HEK293T (cell line): Measurements from ENCODE around the gene SEC61A1.

Experiments used
- CTCF ChIA-PET: fragments of 350-600 bp; formaldehyde crosslinking; extraction: SDS; loops from one replicate; lab custom pipeline; 2021; ENCODE audit warnings: antibody characterized with exemption, inconsistent platforms; lab: Yijun Ruan, JAX
- POLR2A ChIA-PET: fragments of 350-600 bp; formaldehyde crosslinking; extraction: SDS; loops from one replicate; lab custom pipeline; 2020; ENCODE audit warnings: antibody characterized with exemption, inconsistent platforms; lab: Yijun Ruan, JAX
- DNase-seq: peaks from one replicate; pipeline ENCODE4 v3.0.0; 2012; ENCODE audit warnings: mixed read lengths; ENCODE audit errors: extremely low spot score
- ARNT ChIP-seq: fragments of 450-650 bp; IDR thresholded peaks from 2 replicates; pipeline ENCODE4 v1.6.1; 2017; ENCODE audit warnings: mild to moderate bottlenecking
- BHLHE40 ChIP-seq: fragments of 450-650 bp; IDR thresholded peaks from 2 replicates; pipeline ENCODE4 v1.6.1; 2016; ENCODE audit warnings: mild to moderate bottlenecking, moderate library complexity, borderline replicate concordance
- CTBP1 ChIP-seq: fragments of 450-650 bp; IDR thresholded peaks from 2 replicates; pipeline ENCODE4 v1.6.1; 2016; ENCODE audit warnings: borderline replicate concordance
- ELF4 ChIP-seq: fragments of 450-650 bp; IDR thresholded peaks from 2 replicates; pipeline ENCODE4 v1.6.1; 2017; ENCODE audit warnings: antibody characterized with exemption
- FOXA1 ChIP-seq: fragments of 450-650 bp; IDR thresholded peaks from 2 replicates; pipeline ENCODE4 v1.6.1; 2016; ENCODE audit warnings: mild to moderate bottlenecking
- FOXK2 ChIP-seq: fragments of 450-650 bp; IDR thresholded peaks from 2 replicates; pipeline ENCODE4 v1.6.1; 2016; ENCODE audit warnings: mild to moderate bottlenecking
- FOXM1 ChIP-seq: fragments of 450-650 bp; IDR thresholded peaks from 2 replicates; pipeline ENCODE4 v1.6.1; 2017; ENCODE audit warnings: mild to moderate bottlenecking, borderline replicate concordance
- HDGF ChIP-seq: fragments of 450-650 bp; IDR thresholded peaks from 2 replicates; pipeline ENCODE4 v1.6.1; 2017; ENCODE audit warnings: antibody characterized with exemption, borderline replicate concordance
- L3MBTL2 ChIP-seq: fragments of 450-650 bp; conservative IDR thresholded peaks from 2 replicates; pipeline ENCODE4 v1.6.1; 2016; ENCODE audit warnings: mild to moderate bottlenecking
- LEF1 ChIP-seq: fragments of 450-650 bp; IDR thresholded peaks from 2 replicates; pipeline ENCODE4 v1.6.1; 2017; ENCODE audit warnings: mild to moderate bottlenecking, borderline replicate concordance
- NFRKB ChIP-seq: fragments of 450-650 bp; IDR thresholded peaks from 2 replicates; pipeline ENCODE4 v1.6.1; 2016; ENCODE audit warnings: mild to moderate bottlenecking, moderate library complexity
- SP1 ChIP-seq: fragments of 450-650 bp; IDR thresholded peaks from 2 replicates; pipeline ENCODE4 v1.6.1; 2017
- SUZ12 ChIP-seq: fragments of 450-650 bp; IDR thresholded peaks from 2 replicates; pipeline ENCODE4 v1.6.1; 2016; ENCODE audit warnings: mild to moderate bottlenecking
- TARDBP ChIP-seq: fragments of 450-650 bp; IDR thresholded peaks from 2 replicates; pipeline ENCODE4 v1.6.1; 2016
- ZNF384 ChIP-seq: fragments of 450-650 bp; IDR thresholded peaks from 2 replicates; pipeline ENCODE4 v1.6.1; 2016
- TF ChIP-seq, protein P1 (sequence below): fragments of 450-650 bp; IDR thresholded peaks from 2 replicates; pipeline ENCODE4 v1.6.1; 2016

The SEC61A1 gene

DNA sequence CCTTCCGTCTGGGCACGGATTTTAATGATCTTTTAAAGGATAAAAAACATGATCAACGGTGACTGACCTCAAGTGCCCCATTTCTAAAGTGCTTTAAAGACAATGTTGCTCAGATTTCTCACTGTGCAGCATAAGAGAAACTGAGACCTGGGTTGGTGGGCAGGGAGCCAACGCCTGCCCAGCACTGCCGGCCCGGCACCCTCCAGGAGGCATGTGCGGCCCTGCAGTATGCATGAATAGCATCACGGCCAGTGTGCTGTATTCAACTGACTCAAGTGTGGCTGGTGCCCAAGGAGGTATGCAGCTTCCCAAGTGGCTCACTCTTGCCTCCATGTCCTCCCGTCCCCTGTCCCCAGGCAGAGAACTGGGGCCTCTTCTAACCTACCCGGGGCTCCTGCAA is 30.3 kb downstream of the SEC61A1 start:
- no peak for DNase-seq
- ChIA-PET CTCF (no interaction called here), POLR2A (no interaction called here)
- no peak for TF ChIP-seq CTBP1
- no peak for TF ChIP-seq FOXK2
- TF ChIP-seq TARDBP, result no peak
- no peak for TF ChIP-seq HDGF
- TF ChIP-seq SUZ12, result no peak
- TF ChIP-seq LEF1, result no peak
- TF ChIP-seq L3MBTL2, result no peak
- no peak for TF ChIP-seq SP1
- TF ChIP-seq ELF4, result no peak
- TF ChIP-seq BHLHE40, result no peak
- no peak for TF ChIP-seq ZNF384
- no peak for TF ChIP-seq FOXA1
- no peak for TF ChIP-seq FOXM1
- TF ChIP-seq, protein P1, sequence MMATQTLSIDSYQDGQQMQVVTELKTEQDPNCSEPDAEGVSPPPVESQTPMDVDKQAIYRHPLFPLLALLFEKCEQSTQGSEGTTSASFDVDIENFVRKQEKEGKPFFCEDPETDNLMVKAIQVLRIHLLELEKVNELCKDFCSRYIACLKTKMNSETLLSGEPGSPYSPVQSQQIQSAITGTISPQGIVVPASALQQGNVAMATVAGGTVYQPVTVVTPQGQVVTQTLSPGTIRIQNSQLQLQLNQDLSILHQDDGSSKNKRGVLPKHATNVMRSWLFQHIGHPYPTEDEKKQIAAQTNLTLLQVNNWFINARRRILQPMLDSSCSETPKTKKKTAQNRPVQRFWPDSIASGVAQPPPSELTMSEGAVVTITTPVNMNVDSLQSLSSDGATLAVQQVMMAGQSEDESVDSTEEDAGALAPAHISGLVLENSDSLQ, result no peak
- no peak for TF ChIP-seq NFRKB
- TF ChIP-seq ARNT, result no peak

DNA sequence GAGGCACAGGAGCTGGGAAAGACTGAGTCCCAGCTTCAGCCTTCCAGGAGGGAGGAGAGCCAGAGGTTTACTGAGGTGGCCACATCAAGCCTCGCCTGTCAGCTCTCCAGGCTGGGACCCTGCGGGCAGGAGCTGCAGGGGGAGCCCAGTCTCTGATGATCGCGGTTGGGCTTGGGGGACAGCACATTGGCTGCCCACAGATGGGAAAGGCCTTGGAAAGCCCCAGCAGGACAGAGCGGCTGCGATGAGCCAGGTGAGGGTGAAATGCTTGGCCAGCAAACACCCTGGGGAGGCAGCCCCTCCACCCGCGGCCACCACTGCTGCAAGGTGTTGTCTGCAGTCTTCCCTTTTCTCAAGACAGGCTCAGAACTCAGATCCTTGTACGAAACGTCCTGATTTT is 31.2 kb downstream of the SEC61A1 start:
- CTCF ChIA-PET, result no interaction called here
- POLR2A ChIA-PET, result no interaction called here
- DNase-seq, result no peak
- TF ChIP-seq FOXA1 (no peak), TARDBP (no peak)
- TF ChIP-seq, protein P1, result no peak

DNA sequence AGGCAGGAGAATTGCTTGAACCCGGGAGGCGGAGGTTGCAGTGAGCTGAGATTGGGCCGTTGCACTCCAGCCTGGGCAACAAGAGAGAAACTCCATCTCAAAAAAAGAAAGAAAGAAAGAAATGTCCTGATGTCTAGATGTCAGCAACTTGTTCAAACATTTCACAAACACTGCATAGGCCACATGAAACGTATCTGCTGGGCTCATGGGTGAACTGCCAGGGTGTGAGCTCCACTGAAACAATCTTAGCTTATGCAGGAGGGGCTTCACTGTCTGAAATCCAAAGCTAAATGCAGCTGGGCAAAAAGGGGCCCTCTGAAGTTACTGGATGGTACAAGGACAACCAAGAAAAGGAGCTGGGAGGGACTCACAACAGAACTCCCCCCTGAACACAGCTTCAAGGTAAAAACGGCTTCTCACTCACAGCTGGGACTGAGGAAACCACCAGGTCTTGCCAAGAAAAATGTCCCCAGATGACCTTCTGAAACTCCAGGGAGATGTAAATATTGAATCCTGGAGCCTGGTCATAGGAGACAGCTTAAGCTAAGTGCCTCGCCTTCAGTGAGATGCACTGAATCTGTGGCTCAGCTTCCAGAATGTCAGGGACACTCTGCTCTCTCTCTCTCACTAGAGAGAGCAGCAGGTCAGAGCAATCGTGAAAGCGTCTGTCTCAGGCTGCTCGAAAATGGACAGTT is 31.9 kb downstream of the SEC61A1 start:
- POLR2A ChIA-PET, result no interaction called here
- TF ChIP-seq ARNT, result no peak
- no peak for TF ChIP-seq TARDBP
- no peak for TF ChIP-seq HDGF
- no peak for TF ChIP-seq LEF1
- TF ChIP-seq, protein P1, result no peak
- CTCF ChIA-PET, result interaction anchor here (0.9 kb wide), 1 partner anchor 11 kb away, joined by 3 read pairs; no protein-coding TSS in a partner anchor
- DNase-seq, result no peak

DNA sequence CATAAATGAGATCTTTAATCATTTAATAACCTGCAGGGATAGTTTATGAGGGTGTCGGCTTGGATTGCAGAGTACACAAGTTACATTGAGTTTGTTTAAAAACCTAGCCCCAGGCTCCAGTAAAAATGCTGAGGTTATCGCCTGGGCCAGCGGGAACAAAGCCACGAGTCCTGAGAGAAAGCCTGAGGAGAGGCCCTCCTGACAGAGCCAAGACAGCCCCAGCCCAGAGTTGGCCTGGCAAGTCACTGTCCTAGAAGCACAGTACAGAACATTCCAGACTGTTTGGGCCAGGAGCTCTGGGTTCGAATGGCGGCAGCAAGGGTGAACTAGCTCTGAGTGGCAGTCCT is 32.4 kb downstream of the SEC61A1 start:
- POLR2A ChIA-PET, result no interaction called here
- TF ChIP-seq ZNF384, result no peak
- no peak for TF ChIP-seq BHLHE40
- no peak for TF ChIP-seq FOXA1
- TF ChIP-seq LEF1, result no peak
- no peak for TF ChIP-seq FOXK2
- no peak for TF ChIP-seq L3MBTL2
- TF ChIP-seq ELF4, result no peak
- DNase-seq, result no peak
- CTCF ChIA-PET, result interaction anchor here (0.9 kb wide), 1 partner anchor 10 kb away, joined by 3 read pairs; no protein-coding TSS in a partner anchor

DNA sequence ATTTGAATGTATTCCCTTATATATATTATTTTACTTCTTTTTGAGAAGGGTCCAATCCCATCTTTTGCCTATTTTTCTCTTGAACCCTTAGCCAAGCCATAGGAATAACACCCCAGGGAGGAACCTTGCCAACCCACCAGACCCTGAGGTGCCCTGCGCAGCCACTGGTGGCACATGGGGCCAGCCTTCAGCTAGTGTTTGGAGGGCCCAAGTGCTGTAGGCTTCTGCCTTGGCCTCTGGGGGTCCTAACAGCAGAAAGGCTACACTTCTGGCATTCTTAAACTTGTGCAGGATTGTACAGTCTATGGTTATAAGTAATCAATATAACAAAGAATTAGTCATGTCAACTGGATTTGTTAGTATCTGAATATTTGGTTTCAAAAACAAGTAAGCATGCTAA is 36.9 kb downstream of the SEC61A1 start:
- TF ChIP-seq L3MBTL2 (no peak), HDGF (no peak), ARNT (no peak), FOXA1 (no peak), ELF4 (no peak), ZNF384 (no peak), CTBP1 (no peak), TARDBP (no peak), SUZ12 (no peak), FOXM1 (no peak), SP1 (no peak), FOXK2 (no peak), NFRKB (no peak), BHLHE40 (no peak), LEF1 (no peak)
- TF ChIP-seq, protein P1, result no peak
- ChIA-PET CTCF (no interaction called here), POLR2A (no interaction called here)
- DNase-seq, result no peak

DNA sequence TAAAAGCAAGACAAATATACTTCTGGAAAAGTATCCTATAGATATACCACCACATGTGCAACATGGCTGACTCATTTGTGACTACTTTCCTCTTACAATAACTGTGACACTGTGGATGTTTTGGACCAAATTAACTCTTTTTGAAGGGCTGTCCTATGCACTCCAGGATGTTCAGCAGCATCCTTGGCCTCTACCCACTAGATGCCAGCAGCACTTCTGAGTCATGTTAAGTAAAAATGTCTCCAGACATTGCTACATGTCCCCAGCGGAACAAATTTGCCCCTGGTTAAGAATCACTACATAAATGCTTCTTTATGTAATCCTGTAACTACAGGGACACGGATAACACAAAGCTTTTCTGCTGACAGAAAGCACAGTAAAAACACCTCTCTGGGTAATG is 39.3 kb downstream of the SEC61A1 start:
- ChIA-PET POLR2A (interaction anchor here (1.0 kb wide), 1 partner anchor 32 kb away, joined by 8 read pairs; the partner anchor contains the start of gene RUVBL1), CTCF (no interaction called here)
- no peak for DNase-seq
- TF ChIP-seq ARNT (no peak), HDGF (no peak), CTBP1 (no peak), TARDBP (no peak), LEF1 (no peak), ELF4 (no peak), L3MBTL2 (no peak), ZNF384 (no peak), FOXK2 (no peak), SP1 (no peak), SUZ12 (no peak), FOXM1 (no peak), BHLHE40 (no peak), NFRKB (no peak), FOXA1 (no peak)
- TF ChIP-seq, protein P1, result no peak
